GM12878 (cell line): Measurements from ENCODE around the gene ULK1. TPM values are rescaled to one million over a fixed set of nuclear protein-coding genes. Genes with fewer than 3 reads are reported as not detected.

Experiments used
- ATAC-seq: fragments of 200-7000 bp; cut with Tn5 transposase; 3 replicates; pipeline ENCODE4 v1.9.1; 2020; ENCODE audit warnings: mild to moderate bottlenecking, moderate library complexity
- BruUV-seq: library from RNA; stranded (reverse); fragments of 400-500 nt; replicated peaks from 2 replicates; lab custom pipeline; 2021; lab: Mats Ljungman, UMichigan
- CTCF ChIA-PET: fragments of 300-600 bp; sonication (Branson Sonifier 250); formaldehyde crosslinking; extraction: SDS; loops from one replicate; lab custom pipeline; 2021; ENCODE audit warnings: inconsistent platforms; lab: Yijun Ruan, JAX
- POLR2A ChIA-PET: fragments of 350-600 bp; formaldehyde crosslinking; extraction: SDS; loops from one replicate; lab custom pipeline; 2021; ENCODE audit warnings: inconsistent platforms; lab: Charles Lee
- RAD21 ChIA-PET: fragments of 300-600 bp; sonication (Branson Sonifier 250); formaldehyde crosslinking; loops from one replicate; lab custom pipeline; 2023; ENCODE audit warnings: antibody characterized with exemption; ENCODE audit not compliant: unreplicated experiment; lab: Charles Lee
- SMC1A ChIA-PET: fragments of 300-600 bp; sonication (Branson Sonifier 250); formaldehyde crosslinking; loops from one replicate; lab custom pipeline; 2023; ENCODE audit not compliant: unreplicated experiment, uncharacterized antibody; lab: Charles Lee
- DNase-seq: peaks from one replicate; pipeline ENCODE4 v3.0.0-alpha.2; 2011; ENCODE audit warnings: low read depth, low spot score
- FAIRE-seq: peaks from 3 replicates; lab custom pipeline; 2011; peaks lifted over from hg19 to GRCh38; lab: Jason Lieb, UNC
- H2AFZ ChIP-seq: 2 replicates; pipeline ENCODE4 v1.6.0; 2011; ENCODE audit warnings: low read depth, low read length, control low read depth; ENCODE audit not compliant: control insufficient read depth
- H3K27ac ChIP-seq: 2 replicates; pipeline ENCODE4 v1.5.1; 2011; ENCODE audit warnings: control low read depth; ENCODE audit not compliant: control insufficient read depth, insufficient read depth
- H3K27me3 ChIP-seq, 2 experiments: replicated peaks in 1 of 2; 2 replicates each; pipeline versions ENCODE4 v1.6.0 to v1.6.1; 2011; ENCODE audit warnings: low read length in 1 of 2; ENCODE audit not compliant: control insufficient read depth in 2 of 2, insufficient read depth in 2 of 2
- H3K36me3 ChIP-seq, 2 experiments: 2 replicates each; pipeline ENCODE4 v1.5.1; 2011; ENCODE audit warnings: low read length in 1 of 2; ENCODE audit not compliant: control insufficient read depth in 2 of 2, insufficient read depth in 2 of 2
- H3K4me1 ChIP-seq: 2 replicates; pipeline ENCODE4 v1.6.1; 2011; ENCODE audit warnings: mild to moderate bottlenecking, low read length, moderate library complexity, mixed read lengths; ENCODE audit not compliant: control insufficient read depth, insufficient read depth
- H3K4me2 ChIP-seq: 2 replicates; pipeline ENCODE4 v1.6.0; 2011; ENCODE audit warnings: control low read depth; ENCODE audit not compliant: control insufficient read depth, insufficient read depth
- H3K4me3 ChIP-seq: fragments of 200-600 bp; sonication (generic); 2 replicates; pipeline ENCODE4 v1.5.1; 2016
- H3K79me2 ChIP-seq: 2 replicates; pipeline ENCODE4 v1.6.0; 2011; ENCODE audit warnings: low read length; ENCODE audit not compliant: control insufficient read depth, insufficient read depth
- H3K9ac ChIP-seq: 2 replicates; pipeline ENCODE4 v1.8.0; 2011; ENCODE audit warnings: low read length, control low read depth, mixed read lengths; ENCODE audit not compliant: control insufficient read depth, insufficient read depth
- H3K9me3 ChIP-seq: replicated peaks from 3 replicates; pipeline ENCODE4 v1.5.1; 2011; ENCODE audit warnings: mild to moderate bottlenecking, low read length; ENCODE audit not compliant: control insufficient read depth, insufficient read depth
- H4K20me1 ChIP-seq: 2 replicates; pipeline ENCODE4 v1.6.0; 2011; ENCODE audit not compliant: control insufficient read depth, insufficient read depth
- BMI1 ChIP-seq: fragments of 450-650 bp; IDR thresholded peaks from 2 replicates; pipeline ENCODE4 v1.6.1; 2016; ENCODE audit warnings: mild to moderate bottlenecking, moderate library complexity, borderline replicate concordance
- BRCA1 ChIP-seq: IDR thresholded peaks from 2 replicates; pipeline ENCODE4 v1.6.1; 2011; ENCODE audit warnings: low read depth, low read length, improper control_type of control experiment
- CHD2 ChIP-seq: IDR thresholded peaks from 2 replicates; pipeline ENCODE4 v1.6.1; 2011; ENCODE audit warnings: low read depth, low read length, improper control_type of control experiment, borderline replicate concordance
- ETV6 ChIP-seq, 2 experiments: fragments of 450-650 bp in 1 of 2; IDR thresholded peaks in 1 of 2; conservative IDR thresholded peaks in 1 of 2; 2 replicates each; pipeline ENCODE4 v1.6.1; 2014; ENCODE audit warnings: antibody characterized with exemption in 1 of 2, borderline replicate concordance in 1 of 2, low read depth in 1 of 2, mild to moderate bottlenecking in 1 of 2, moderate library complexity in 1 of 2
- HDGF ChIP-seq: fragments of 450-650 bp; IDR thresholded peaks from 2 replicates; pipeline ENCODE4 v1.6.1; 2016; ENCODE audit warnings: antibody characterized with exemption
- MTA2 ChIP-seq: fragments of 450-650 bp; IDR thresholded peaks from 2 replicates; pipeline ENCODE4 v1.6.1; 2016; ENCODE audit warnings: low read depth, mild to moderate bottlenecking, moderate library complexity
- POLR2AphosphoS2 ChIP-seq: IDR thresholded peaks from 2 replicates; pipeline ENCODE4 v1.6.1; 2011; ENCODE audit warnings: low read depth, mild to moderate bottlenecking, low read length, improper control_type of control experiment, moderate library complexity
- SMAD5 ChIP-seq: IDR thresholded peaks from 2 replicates; pipeline ENCODE4 v1.6.1; 2016; ENCODE audit warnings: antibody characterized with exemption, low read depth
- WGBS: methylation state at CpG from one replicate; pipeline ENCODE4 v1.1.6; 2016; ENCODE audit warnings: low lambda C conversion rate; ENCODE audit not compliant: insufficient replicate concordance, insufficient coverage; ENCODE audit errors: missing lambda C conversion rate; 5-methylcytosine and 5-hydroxymethylcytosine counted together
- in situ Hi-C: fragments of 300-500 bp; cut with MboI; formaldehyde crosslinking; loops from 9 replicates; pipeline ENCODE4 v1.14.3; 2018; ENCODE audit warnings: mixed read lengths
- intact Hi-C: fragments of 100-400 bp; cut with micrococcal nuclease; formaldehyde crosslinking; loops from one replicate; pipeline ENCODE4 v1.14.2; 2022; ENCODE audit not compliant: unreplicated experiment
- polyA plus RNA-seq, 11 experiments: library from polyadenylated mRNA; depleted of rRNA in 4 of 11; unstranded in 6 of 11; stranded (reverse) in 5 of 11; fragments of >200 nt; fragmentation: Nextera tagmentation in 4 of 11; fragmentation: Illumina TruSeq in 1 of 11; extraction: Ambion mirVana in 4 of 11; extraction: Trizol in 1 of 11; gene quantifications; 1 replicate in 1 of 11; 2 replicates in 10 of 11; pipeline versions ENCODE4 v1.2.1 to v1.2.3, GENCODE V29; 2011 to 2016; ENCODE audit warnings: inconsistent platforms in 2 of 11, missing spikeins in 2 of 11, low read depth in 1 of 11
- total RNA-seq, 4 experiments: library from RNA; depleted of rRNA in 3 of 4; stranded (reverse); fragments of >200 nt in 3 of 4; fragmentation: Illumina TruSeq in 1 of 4; extraction: Trizol in 1 of 4; gene quantifications; 2 replicates each; pipeline versions ENCODE4 v1.2.1 to v1.2.3, GENCODE V29; 2013 to 2021
- TF ChIP-seq, protein P1 (sequence below): IDR thresholded peaks from 2 replicates; pipeline ENCODE4 v1.6.1; 2011; ENCODE audit warnings: borderline replicate concordance, low read depth, mild to moderate bottlenecking, moderate library complexity, low read length; ENCODE audit not compliant: insufficient read depth, poor library complexity, severe bottlenecking
- TF ChIP-seq, protein P2 (sequence below): fragments of 450-650 bp; IDR thresholded peaks from 2 replicates; pipeline ENCODE4 v1.6.1; 2018; ENCODE audit warnings: borderline replicate concordance, mild to moderate bottlenecking; ENCODE audit not compliant: partially characterized antibody
- TF ChIP-seq, protein P3 (sequence below): fragments of 450-650 bp; conservative IDR thresholded peaks from 2 replicates; pipeline ENCODE4 v1.6.1; 2017; ENCODE audit warnings: mild to moderate bottlenecking, moderate library complexity
- TF ChIP-seq, protein P4 (sequence below): fragments of 450-650 bp; IDR thresholded peaks from 2 replicates; pipeline ENCODE4 v1.6.1; 2017; ENCODE audit warnings: mild to moderate bottlenecking, moderate library complexity

ULK1 gene
- total and polyA plus RNA-seq, 10 of the 15 experiments (the other 5 are each of a cell fraction or from before 2014, with no cell fraction given) = 0.13 to 14.1 (median 1.5) TPM

DNA sequence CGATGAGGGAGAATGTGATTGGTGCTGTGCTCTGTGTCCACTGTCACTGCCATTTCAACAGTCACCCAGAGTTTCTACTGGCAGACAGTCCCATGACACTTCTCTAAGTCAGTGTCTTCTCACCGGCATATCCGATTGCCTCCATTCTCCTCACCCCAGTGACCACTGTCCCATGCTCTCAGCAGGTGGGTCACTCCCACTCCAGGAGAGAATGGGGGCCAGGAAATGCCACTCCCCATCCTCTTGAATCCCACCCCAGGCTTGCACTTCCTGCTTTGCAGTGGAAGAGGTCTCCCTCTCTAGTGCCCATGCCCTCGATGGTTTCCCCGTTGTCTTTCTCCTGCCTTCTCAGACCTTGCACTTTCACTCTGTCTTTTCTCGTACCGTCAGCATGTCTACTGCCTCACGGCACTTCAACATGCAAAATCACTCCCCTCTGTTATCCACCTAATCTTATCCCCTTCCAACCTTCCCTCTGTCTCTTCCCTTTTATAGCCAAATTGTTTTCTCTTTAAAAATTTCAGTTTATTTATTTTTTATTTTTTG is 53.1 kb downstream of the ULK1 start:
- Histone ChIP-seq H3K36me3 (no peaks in the 10 kb centered on the region; a peak in 3 of 4 replicates), H3K4me2 (no peak overlapping the region), H3K4me1 (peaks cover 3% of the 10 kb centered on the region; the same call in 1 of the 2 replicates), H3K27ac (no peak overlapping the region), H3K4me3 (no peak overlapping the region), H3K9ac (no peak overlapping the region), H3K79me2 (peaks cover 19% of the 10 kb centered on the region), H2AFZ (no peak overlapping the region), H3K9me3 (no peaks in the 10 kb centered on the region), H4K20me1 (no peaks in the 10 kb centered on the region), H3K27me3 (no peaks in the 10 kb centered on the region)
- intact Hi-C loops = loop anchor here (2.0 kb wide), 1 partner anchor 19 kb away; the partner anchor contains the start of gene PUS1
- WGBS = 78% methylated on average over 8 of the region's 8 CpGs
- TF ChIP-seq ETV6 (conservative IDR thresholded peaks at IDR 0.05 in 1 of 2, IDR thresholded peaks at IDR 0.05 in 1 of 2; ENCODE audit: borderline replicate concordance in 1 of 2, low read depth in 1 of 2) (no peak), MTA2 (no peak), BRCA1 (no peak), CHD2 (no peak), HDGF (no peak), BMI1 (no peak), SMAD5 (no peak), POLR2AphosphoS2 (no peak)
- TF ChIP-seq, protein P1, sequence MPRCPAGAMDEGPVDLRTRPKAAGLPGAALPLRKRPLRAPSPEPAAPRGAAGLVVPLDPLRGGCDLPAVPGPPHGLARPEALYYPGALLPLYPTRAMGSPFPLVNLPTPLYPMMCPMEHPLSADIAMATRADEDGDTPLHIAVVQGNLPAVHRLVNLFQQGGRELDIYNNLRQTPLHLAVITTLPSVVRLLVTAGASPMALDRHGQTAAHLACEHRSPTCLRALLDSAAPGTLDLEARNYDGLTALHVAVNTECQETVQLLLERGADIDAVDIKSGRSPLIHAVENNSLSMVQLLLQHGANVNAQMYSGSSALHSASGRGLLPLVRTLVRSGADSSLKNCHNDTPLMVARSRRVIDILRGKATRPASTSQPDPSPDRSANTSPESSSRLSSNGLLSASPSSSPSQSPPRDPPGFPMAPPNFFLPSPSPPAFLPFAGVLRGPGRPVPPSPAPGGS = no peak
- TF ChIP-seq, protein P2, sequence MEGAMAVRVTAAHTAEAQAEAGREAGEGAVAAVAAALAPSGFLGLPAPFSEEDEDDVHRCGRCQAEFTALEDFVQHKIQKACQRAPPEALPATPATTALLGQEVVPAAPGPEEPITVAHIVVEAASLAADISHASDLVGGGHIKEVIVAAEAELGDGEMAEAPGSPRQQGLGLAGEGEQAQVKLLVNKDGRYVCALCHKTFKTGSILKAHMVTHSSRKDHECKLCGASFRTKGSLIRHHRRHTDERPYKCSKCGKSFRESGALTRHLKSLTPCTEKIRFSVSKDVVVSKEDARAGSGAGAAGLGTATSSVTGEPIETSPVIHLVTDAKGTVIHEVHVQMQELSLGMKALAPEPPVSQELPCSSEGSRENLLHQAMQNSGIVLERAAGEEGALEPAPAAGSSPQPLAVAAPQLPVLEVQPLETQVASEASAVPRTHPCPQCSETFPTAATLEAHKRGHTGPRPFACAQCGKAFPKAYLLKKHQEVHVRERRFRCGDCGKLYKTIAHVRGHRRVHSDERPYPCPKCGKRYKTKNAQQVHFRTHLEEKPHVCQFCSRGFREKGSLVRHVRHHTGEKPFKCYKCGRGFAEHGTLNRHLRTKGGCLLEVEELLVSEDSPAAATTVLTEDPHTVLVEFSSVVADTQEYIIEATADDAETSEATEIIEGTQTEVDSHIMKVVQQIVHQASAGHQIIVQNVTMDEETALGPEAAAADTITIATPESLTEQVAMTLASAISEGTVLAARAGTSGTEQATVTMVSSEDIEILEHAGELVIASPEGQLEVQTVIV = no peak
- TF ChIP-seq, protein P3, sequence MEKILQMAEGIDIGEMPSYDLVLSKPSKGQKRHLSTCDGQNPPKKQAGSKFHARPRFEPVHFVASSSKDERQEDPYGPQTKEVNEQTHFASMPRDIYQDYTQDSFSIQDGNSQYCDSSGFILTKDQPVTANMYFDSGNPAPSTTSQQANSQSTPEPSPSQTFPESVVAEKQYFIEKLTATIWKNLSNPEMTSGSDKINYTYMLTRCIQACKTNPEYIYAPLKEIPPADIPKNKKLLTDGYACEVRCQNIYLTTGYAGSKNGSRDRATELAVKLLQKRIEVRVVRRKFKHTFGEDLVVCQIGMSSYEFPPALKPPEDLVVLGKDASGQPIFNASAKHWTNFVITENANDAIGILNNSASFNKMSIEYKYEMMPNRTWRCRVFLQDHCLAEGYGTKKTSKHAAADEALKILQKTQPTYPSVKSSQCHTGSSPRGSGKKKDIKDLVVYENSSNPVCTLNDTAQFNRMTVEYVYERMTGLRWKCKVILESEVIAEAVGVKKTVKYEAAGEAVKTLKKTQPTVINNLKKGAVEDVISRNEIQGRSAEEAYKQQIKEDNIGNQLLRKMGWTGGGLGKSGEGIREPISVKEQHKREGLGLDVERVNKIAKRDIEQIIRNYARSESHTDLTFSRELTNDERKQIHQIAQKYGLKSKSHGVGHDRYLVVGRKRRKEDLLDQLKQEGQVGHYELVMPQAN = no peak
- TF ChIP-seq, protein P4, sequence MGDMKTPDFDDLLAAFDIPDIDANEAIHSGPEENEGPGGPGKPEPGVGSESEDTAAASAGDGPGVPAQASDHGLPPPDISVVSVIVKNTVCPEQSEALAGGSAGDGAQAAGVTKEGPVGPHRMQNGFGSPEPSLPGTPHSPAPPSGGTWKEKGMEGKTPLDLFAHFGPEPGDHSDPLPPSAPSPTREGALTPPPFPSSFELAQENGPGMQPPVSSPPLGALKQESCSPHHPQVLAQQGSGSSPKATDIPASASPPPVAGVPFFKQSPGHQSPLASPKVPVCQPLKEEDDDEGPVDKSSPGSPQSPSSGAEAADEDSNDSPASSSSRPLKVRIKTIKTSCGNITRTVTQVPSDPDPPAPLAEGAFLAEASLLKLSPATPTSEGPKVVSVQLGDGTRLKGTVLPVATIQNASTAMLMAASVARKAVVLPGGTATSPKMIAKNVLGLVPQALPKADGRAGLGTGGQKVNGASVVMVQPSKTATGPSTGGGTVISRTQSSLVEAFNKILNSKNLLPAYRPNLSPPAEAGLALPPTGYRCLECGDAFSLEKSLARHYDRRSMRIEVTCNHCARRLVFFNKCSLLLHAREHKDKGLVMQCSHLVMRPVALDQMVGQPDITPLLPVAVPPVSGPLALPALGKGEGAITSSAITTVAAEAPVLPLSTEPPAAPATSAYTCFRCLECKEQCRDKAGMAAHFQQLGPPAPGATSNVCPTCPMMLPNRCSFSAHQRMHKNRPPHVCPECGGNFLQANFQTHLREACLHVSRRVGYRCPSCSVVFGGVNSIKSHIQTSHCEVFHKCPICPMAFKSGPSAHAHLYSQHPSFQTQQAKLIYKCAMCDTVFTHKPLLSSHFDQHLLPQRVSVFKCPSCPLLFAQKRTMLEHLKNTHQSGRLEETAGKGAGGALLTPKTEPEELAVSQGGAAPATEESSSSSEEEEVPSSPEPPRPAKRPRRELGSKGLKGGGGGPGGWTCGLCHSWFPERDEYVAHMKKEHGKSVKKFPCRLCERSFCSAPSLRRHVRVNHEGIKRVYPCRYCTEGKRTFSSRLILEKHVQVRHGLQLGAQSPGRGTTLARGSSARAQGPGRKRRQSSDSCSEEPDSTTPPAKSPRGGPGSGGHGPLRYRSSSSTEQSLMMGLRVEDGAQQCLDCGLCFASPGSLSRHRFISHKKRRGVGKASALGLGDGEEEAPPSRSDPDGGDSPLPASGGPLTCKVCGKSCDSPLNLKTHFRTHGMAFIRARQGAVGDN = no peak
- ATAC-seq = no peak
- no TSS peak for BruUV-seq
- ChIA-PET POLR2A (interaction anchor here (0.7 kb wide), 1 partner anchor 20 kb away, joined by 4 read pairs; no protein-coding TSS in a partner anchor), CTCF (no interaction called here), SMC1A (no interaction called here), RAD21 (no interaction called here)
- no peak for FAIRE-seq
- in situ Hi-C loops = no loop called here
- DNase-seq = no peak
